AG09319 (cell line): Measurements from ENCODE around the gene MAPK13.
"Not testable (repeated sequence)": the region's sequence is repeated elsewhere in the genome, so short reads cannot be mapped to it uniquely, and the experiment has no call there.

Experiments
- DNase-seq: peaks from one replicate; pipeline ENCODE4 v3.0.0-alpha.2; 2010; ENCODE audit warnings: low read depth; ENCODE audit errors: extremely low read depth
- TF ChIP-seq, protein P1 (sequence below): IDR thresholded peaks from 2 replicates; pipeline ENCODE4 v1.5.1; 2011; ENCODE audit warnings: low read depth, mild to moderate bottlenecking, inconsistent platforms, low read length, moderate library complexity

The MAPK13 gene

DNA sequence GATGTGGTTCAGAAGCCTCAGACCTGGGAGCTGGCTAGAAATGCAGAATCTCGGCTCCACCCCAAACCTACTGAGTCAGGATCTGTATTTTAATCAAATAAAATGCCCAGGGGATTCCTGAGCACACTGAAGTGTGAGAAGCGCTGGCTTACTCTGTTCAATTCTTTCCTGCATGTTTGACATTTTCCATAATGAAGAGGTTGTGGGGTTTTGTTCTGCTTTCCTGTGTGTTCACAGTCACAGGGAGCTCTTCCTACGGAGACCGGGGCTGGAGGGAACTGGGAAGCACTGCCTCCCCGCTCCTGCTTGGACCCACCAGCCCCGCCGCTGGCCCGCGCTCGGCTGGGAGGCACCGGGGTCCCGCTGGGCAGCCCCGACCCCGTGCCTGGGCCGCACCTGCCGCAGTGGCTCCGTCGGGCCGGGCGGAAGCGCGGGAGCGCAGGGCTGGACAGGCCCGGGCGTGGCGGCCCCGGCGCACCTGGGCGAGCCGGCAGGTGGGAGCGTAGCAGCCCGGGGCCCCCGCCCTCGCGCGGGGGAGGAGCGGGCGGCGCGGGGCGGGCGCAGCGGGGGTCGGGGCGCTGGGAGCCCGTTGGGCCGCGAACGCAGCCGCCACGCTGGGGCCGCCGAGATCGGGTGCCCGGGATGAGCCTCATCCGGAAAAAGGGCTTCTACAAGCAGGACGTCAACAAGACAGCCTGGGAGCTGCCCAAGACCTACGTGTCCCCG is at the start of gene MAPK13:
Gene MAPK13, plus strand, starts transcription at position 573 of the 726 bp plus-strand sequence. Its CDS starts 70 bp downstream, at position 643.
- TF ChIP-seq, protein P1, sequence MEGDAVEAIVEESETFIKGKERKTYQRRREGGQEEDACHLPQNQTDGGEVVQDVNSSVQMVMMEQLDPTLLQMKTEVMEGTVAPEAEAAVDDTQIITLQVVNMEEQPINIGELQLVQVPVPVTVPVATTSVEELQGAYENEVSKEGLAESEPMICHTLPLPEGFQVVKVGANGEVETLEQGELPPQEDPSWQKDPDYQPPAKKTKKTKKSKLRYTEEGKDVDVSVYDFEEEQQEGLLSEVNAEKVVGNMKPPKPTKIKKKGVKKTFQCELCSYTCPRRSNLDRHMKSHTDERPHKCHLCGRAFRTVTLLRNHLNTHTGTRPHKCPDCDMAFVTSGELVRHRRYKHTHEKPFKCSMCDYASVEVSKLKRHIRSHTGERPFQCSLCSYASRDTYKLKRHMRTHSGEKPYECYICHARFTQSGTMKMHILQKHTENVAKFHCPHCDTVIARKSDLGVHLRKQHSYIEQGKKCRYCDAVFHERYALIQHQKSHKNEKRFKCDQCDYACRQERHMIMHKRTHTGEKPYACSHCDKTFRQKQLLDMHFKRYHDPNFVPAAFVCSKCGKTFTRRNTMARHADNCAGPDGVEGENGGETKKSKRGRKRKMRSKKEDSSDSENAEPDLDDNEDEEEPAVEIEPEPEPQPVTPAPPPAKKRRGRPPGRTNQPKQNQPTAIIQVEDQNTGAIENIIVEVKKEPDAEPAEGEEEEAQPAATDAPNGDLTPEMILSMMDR = no peak
- no peak for DNase-seq

DNA sequence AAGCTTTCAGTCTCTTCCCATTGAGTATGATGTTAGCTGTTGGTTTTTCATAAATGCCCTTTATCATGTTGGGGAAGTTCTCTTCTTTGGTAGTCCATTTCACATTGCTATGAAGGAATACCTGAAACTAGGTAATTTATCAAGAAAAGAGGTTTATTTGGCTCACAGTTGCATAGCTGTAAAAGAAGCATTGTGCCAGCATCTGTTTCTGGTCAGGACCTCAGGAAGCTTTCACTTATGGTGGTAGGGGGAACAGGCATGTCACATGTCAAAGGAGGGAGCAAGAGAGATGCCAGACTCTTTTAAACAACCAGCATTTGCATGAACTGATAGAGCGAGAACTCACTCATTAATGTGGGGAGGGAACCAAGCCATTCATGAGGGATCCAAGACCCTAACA is 48.0 kb upstream of the MAPK13 start:
- TF ChIP-seq, protein P1 = no peak
- no peak for DNase-seq

DNA sequence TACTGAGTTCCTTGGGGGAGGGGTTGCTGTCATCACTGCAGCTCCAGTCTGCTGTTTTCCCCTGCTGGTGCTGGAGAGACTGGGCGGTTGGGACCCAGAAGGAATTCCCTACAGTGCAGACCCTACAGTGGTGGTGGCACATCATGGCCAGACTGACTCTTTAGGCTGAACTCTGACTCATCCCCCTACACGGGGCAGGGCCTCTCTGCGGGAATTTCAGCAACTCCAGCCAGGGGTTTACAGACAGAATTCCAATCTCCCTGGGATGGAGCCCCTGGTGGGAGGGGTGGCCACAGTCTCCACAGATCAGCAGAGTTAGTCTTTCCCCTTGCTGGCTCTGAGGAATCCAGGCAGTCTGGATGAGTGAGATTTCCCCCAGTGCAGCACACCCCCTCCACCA is 46.9 kb upstream of the MAPK13 start:
- TF ChIP-seq, protein P1 = no peak
- no peak for DNase-seq

DNA sequence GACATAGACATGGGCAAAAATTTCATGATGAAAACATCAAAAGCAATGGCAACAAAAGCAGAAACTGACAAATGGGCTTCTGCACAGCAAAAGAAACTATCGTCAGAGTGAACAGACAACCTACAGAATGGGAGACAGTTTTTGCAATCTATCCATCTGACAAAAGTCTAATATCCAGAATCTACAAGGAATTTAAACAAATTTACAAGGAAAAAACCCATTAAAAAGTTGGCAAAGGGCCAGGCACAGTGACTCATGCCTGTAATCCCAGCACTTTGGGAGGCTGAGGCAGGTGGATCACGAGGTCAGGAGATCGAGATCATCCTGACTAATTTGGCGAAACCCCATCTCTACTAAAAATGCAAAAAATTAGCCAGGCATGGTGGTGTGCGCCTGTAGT is 42.1 kb upstream of the MAPK13 start:
- not testable (repeated sequence) for DNase-seq

DNA sequence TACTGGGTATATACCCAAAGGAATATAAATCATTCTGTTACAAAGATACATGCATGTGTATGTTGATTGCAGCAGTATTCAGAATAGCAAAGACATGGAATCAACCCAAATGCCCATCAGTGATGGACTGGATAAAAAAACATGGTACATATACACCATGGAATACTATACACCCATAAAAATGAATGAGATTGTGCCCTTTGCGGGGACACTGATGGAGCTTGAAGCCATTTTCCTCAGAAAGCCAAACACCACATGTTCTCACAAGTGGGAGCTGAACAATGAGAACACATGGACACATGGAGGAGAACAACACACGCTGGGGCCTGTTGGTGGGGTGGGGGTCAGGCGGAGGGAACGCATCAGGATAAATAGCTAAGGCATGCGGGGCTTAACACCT is 41.3 kb upstream of the MAPK13 start:
- TF ChIP-seq, protein P1 = no peak

DNA sequence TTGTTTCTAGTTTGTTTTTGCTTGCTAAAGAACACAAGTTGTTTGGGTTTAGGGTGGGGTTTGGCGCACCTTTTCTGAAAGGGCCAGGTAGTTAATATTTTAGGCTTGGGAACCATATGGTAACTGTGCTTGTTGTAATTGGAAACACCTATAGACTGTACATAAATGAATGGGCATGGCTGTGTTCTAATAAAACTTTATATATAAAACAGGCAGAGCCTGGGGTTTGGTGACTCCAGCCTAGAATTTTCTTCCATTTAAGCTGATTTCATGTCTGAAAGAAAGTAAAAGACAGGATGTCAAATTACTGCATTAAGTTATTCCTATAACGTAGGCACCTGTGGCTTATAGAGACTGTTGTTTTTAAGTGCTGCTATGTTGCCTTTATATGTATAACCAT is 36.1 kb upstream of the MAPK13 start:
- no peak for DNase-seq
- TF ChIP-seq, protein P1 = no peak

More for the DNA sequence above, 41.3 kb upstream of the MAPK13 start:
- DNase-seq = no peak

DNA sequence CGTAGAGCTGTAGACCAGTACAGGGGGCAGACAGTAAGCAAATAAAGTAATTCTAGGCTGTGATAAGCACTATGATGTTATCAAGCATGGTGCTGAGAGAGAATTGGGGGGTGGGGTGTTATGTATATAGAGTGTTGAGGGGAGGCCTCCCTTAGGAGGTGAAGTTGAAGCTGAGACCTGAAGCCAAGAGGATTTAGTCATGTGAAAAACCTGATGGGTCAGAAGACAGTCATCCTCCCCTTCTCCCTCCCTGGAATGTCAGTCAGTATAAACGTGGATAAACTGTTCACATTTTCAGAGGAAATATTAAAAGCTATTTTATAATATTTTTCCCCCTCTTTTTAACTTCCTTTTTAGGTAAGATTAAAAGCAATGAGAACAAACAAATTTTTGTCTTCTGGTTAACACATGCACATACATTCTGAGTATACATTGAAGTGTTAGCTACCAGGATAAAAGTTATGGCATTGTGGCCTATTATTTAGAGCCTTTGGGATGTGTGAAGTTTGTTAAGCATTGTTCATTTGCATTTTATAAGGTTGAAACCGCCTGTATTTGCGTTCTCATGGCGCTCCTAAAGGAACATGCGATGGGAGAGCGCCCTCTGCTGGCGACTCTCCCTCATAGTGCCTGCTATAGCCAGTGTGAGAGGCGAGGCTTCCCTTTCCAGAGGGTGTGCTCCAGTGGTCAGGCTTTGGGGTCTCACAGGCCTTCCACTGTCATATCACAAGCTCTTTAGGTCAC is 35.4 kb upstream of the MAPK13 start:
- TF ChIP-seq, protein P1 = peak; percentile 96
- peak; percentile 32 for DNase-seq
